Hepatocyte (in vitro differentiated cells): ENCODE measurements around the gene MRC1. TPM values are rescaled to one million over a fixed set of nuclear protein-coding genes. Genes with fewer than 3 reads are reported as not detected.

Experiments used
- DNase-seq: peaks from one replicate; pipeline ENCODE4 v3.0.0-alpha.2; 2016; ENCODE audit warnings: low spot score
- H2AFZ ChIP-seq: fragments of 200-600 bp; sonication (generic); 2 replicates; pipeline ENCODE4 v1.6.0; 2016; ENCODE audit warnings: antibody characterized with exemption, mild to moderate bottlenecking
- H3K27ac ChIP-seq: fragments of 200-600 bp; sonication (generic); 2 replicates; pipeline ENCODE4 v1.5.1; 2016; ENCODE audit warnings: mild to moderate bottlenecking
- H3K27me3 ChIP-seq: fragments of 200-600 bp; sonication (generic); 2 replicates; pipeline ENCODE4 v1.6.1; 2016
- H3K36me3 ChIP-seq: fragments of 200-600 bp; sonication (generic); replicated peaks from 2 replicates; pipeline ENCODE4 v1.5.1; 2016; ENCODE audit warnings: low read depth; ENCODE audit not compliant: insufficient read depth
- H3K4me1 ChIP-seq: fragments of 200-600 bp; sonication (generic); 2 replicates; pipeline ENCODE4 v1.5.1; 2016; ENCODE audit warnings: mild to moderate bottlenecking, moderate library complexity; ENCODE audit not compliant: insufficient read depth
- H3K4me2 ChIP-seq: fragments of 200-600 bp; sonication (generic); 2 replicates; pipeline ENCODE4 v1.6.0; 2016
- H3K4me3 ChIP-seq: fragments of 200-600 bp; sonication (generic); 2 replicates; pipeline ENCODE4 v1.5.1; 2016; ENCODE audit warnings: mild to moderate bottlenecking
- H3K79me2 ChIP-seq: fragments of 200-600 bp; sonication (generic); 2 replicates; pipeline ENCODE4 v1.6.0; 2017; ENCODE audit warnings: mild to moderate bottlenecking
- H3K9me2 ChIP-seq: fragments of 200-600 bp; sonication (generic); replicated peaks from 2 replicates; pipeline ENCODE4 v1.6.0; 2017; ENCODE audit warnings: mild to moderate bottlenecking; ENCODE audit not compliant: insufficient read depth
- H3K9me3 ChIP-seq: fragments of 200-600 bp; sonication (generic); 2 replicates; pipeline ENCODE4 v1.5.1; 2016; ENCODE audit warnings: low read depth, mild to moderate bottlenecking
- H4K20me1 ChIP-seq: fragments of 200-600 bp; sonication (generic); 2 replicates; pipeline ENCODE4 v1.6.0; 2016; ENCODE audit warnings: mild to moderate bottlenecking; ENCODE audit not compliant: insufficient read depth, poor library complexity, severe bottlenecking
- CTCF ChIP-seq: fragments of 200-600 bp; sonication (generic); IDR thresholded peaks from 2 replicates; pipeline ENCODE4 v1.5.1; 2016; ENCODE audit warnings: antibody characterized with exemption, mild to moderate bottlenecking; ENCODE audit not compliant: poor library complexity
- EZH2 ChIP-seq: fragments of 200-600 bp; sonication (generic); IDR thresholded peaks from 2 replicates; pipeline ENCODE4 v1.6.1; 2016; ENCODE audit warnings: antibody characterized with exemption, mild to moderate bottlenecking, borderline replicate concordance
- EZH2phosphoT487 ChIP-seq: fragments of 200-600 bp; sonication (generic); IDR thresholded peaks from one replicate; pipeline ENCODE4 v1.6.1; 2018; ENCODE audit warnings: antibody characterized with exemption, mild to moderate bottlenecking, low read depth, moderate library complexity; ENCODE audit not compliant: unreplicated experiment, severe bottlenecking
- WGBS: methylation state at CpG from one replicate; pipeline ENCODE4 v1.1.6; 2016; ENCODE audit warnings: low lambda C conversion rate; ENCODE audit errors: missing lambda C conversion rate; 5-methylcytosine and 5-hydroxymethylcytosine counted together
- polyA plus RNA-seq: library from polyadenylated mRNA; unstranded; fragments of >200 nt; fragmentation: Nextera tagmentation; extraction: Ambion mirVana; gene quantifications from 2 replicates; pipeline ENCODE4 v1.2.1, GENCODE V29; 2016
- total RNA-seq: library from RNA; depleted of rRNA; stranded (reverse); fragments of >200 nt; gene quantifications from 2 replicates; pipeline ENCODE4 v1.2.3, GENCODE V29; 2014

The MRC1 gene
- total and polyA plus RNA-seq, 2 experiments from 2014 or later = 0.30 to 2.4 TPM

DNA sequence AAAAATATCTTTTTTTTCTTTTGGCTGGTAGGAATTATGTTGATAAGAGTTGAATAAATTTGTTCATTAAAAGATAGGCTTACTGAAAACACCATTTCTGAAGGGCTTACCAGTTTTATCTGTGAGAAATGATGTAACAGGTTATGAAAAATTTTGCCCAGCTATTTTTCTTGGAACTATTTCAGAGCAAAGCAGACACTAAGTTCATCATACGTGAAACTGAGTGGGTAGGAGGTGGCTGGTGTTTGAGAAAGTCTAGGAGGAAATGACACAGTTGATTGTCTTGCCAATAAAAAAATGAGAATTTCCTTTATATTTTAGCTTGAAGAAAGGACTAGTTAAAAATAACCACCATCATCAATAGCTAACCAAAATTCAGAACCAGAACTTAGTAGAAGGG lies 6.2 kb upstream of the MRC1 start:
- H3K79me2 ChIP-seq = no peaks in the 10 kb centered on the region
- 87% methylated on average over 1 of the region's 1 CpG for WGBS
- DNase-seq = no peak

GRCh38 chr10:17805330-17805729 lies 3.8 kb upstream of the MRC1 start:
- Histone ChIP-seq H3K9me3 (no peaks in the 10 kb centered on the region), H4K20me1 (no peaks in the 10 kb centered on the region), H3K27me3 (no peaks in the 10 kb centered on the region), H3K79me2 (no peaks in the 10 kb centered on the region), H3K4me2 (no peak overlapping the region), H3K9me2 (no peaks in the 10 kb centered on the region), H2AFZ (no peak overlapping the region), H3K4me3 (no peak overlapping the region), H3K36me3 (no peaks in the 10 kb centered on the region), H3K27ac (no peak overlapping the region), H3K4me1 (no peaks in the 10 kb centered on the region)
- 80% methylated on average over 3 of the region's 3 CpGs for WGBS
- no peak for DNase-seq
- TF ChIP-seq EZH2 = no peak

More for the DNA sequence above, 6.2 kb upstream of the MRC1 start:
- no peaks in the 10 kb centered on the region for H3K27me3 ChIP-seq
- no peak overlapping the region for H3K4me2 ChIP-seq
- H3K9me2 ChIP-seq = no peaks in the 10 kb centered on the region
- H3K36me3 ChIP-seq = no peaks in the 10 kb centered on the region
- H4K20me1 ChIP-seq = no peaks in the 10 kb centered on the region
- no peaks in the 10 kb centered on the region for H3K4me1 ChIP-seq
- H3K27ac ChIP-seq = no peak overlapping the region
- TF ChIP-seq EZH2phosphoT487 (no peak), EZH2 (no peak), CTCF (no peak)
- no peak overlapping the region for H2AFZ ChIP-seq
- H3K9me3 ChIP-seq = no peaks in the 10 kb centered on the region
- H3K4me3 ChIP-seq = no peak overlapping the region

DNA sequence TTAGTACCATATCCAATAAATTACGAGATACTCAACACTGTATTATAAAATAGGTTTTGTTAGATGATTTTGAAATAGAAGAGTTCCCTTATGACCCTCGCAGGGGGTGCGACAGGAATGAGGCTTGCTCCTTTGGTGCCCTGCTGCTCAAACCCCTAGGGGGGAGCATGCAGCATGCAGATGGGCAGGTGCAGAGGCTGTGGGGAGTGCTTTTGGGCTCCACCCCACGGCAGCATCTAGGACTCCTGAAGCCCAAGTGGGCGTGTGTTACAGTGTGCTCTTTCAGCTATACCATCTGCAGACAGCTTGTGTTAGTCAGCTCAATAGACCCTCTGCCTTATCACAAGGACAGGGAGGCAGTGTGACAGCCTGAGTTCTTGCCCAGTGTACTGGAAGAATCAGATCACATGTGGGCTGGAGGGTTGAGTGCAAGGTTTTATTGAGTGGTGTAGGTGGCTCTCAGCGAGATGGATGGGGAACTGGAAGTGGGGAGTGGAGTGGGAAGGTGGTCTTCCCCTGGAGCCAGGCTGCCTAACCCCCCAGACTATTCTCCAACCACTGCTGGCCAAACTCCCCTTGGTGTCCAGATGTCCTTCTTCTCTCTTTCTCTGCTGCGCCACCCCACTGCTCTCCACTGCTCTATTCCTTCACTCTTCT lies 3.1 kb upstream of the MRC1 start:
- H2AFZ ChIP-seq = no peak overlapping the region
- H3K36me3 ChIP-seq = no peaks in the 10 kb centered on the region
- no peak overlapping the region for H3K4me3 ChIP-seq
- H3K27me3 ChIP-seq = no peaks in the 10 kb centered on the region
- H3K9me3 ChIP-seq = no peaks in the 10 kb centered on the region
- no peak for DNase-seq
- no peak overlapping the region for H3K4me2 ChIP-seq
- WGBS = 72% methylated on average over 7 of the region's 7 CpGs
- H3K27ac ChIP-seq = no peak overlapping the region
- H3K79me2 ChIP-seq = no peaks in the 10 kb centered on the region
- H3K9me2 ChIP-seq = no peaks in the 10 kb centered on the region
- H3K4me1 ChIP-seq = no peaks in the 10 kb centered on the region
- no peaks in the 10 kb centered on the region for H4K20me1 ChIP-seq
- no peak for TF ChIP-seq CTCF
- no peak for TF ChIP-seq EZH2phosphoT487
- TF ChIP-seq EZH2 = no peak

DNA sequence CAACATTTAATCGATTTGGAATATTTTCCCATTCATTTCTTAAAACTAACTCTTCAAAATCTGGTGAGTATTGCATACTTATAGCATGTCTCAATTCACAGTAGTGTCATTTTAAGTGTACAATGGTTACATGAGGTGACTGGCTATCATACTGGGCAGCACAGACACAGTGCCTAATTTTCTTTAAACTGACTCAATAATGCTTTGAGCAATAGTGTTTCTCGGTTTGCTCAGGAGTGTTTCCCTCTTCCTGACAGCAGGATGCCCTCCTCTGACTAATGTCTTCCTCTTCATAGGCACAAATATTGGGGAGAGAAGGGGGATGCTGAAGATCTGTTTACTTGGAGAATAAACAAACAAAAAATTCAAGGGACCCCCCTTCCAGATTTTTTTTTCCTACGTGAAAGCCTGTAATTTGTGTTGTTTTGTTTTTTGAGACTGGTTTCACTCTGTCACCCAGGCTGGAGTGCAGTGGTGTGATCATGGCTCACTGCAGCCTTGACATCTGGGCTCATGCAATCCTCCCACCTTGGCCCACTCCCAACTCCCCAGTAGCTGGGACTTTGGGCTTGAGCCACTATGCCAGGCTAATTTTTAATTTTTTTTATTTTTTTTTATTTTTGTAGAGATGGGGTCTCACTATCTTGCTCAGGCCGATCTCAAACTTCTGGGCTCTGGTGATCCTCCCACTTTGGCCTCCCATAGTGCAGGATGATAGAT lies 2.2 kb downstream of the MRC1 start:
- 86% methylated on average over 4 of the region's 4 CpGs for WGBS

More for the DNA sequence above, 2.2 kb downstream of the MRC1 start:
- DNase-seq = no peak
- no peaks in the 10 kb centered on the region for H3K36me3 ChIP-seq
- H3K4me3 ChIP-seq = no peak overlapping the region
- H3K4me1 ChIP-seq = no peaks in the 10 kb centered on the region
- TF ChIP-seq EZH2 (no peak), EZH2phosphoT487 (no peak), CTCF (no peak)
- no peak overlapping the region for H2AFZ ChIP-seq
- no peaks in the 10 kb centered on the region for H4K20me1 ChIP-seq
- no peaks in the 10 kb centered on the region for H3K9me3 ChIP-seq
- H3K27ac ChIP-seq = no peak overlapping the region
- no peak overlapping the region for H3K4me2 ChIP-seq
- H3K79me2 ChIP-seq = no peaks in the 10 kb centered on the region
- H3K9me2 ChIP-seq = no peaks in the 10 kb centered on the region
- no peaks in the 10 kb centered on the region for H3K27me3 ChIP-seq
